ENCODE data around the gene HTRA1.

The HTRA1 gene

GRCh38 chr10:122461367-122461728 lies at the start of gene HTRA1:
HTRA1 (plus strand) TSS chr10:122461553; CDS start chr10:122461653, 100 bp downstream.
- DNase-seq (ENCODE audit: low spot score): no peak

- DNase-seq (ENCODE audit: low spot score): no peak
Measured at GRCh38 chr10:122413327-122413726, 48.0 kb upstream of the HTRA1 start.

GRCh38 chr10:122417667-122418066 lies 43.7 kb upstream of the HTRA1 start:
- no peak for DNase-seq (ENCODE audit: low spot score)

GRCh38 chr10:122419016-122419415 lies 42.3 kb upstream of the HTRA1 start:
- no peak for DNase-seq (ENCODE audit: low spot score)

GRCh38 chr10:122419876-122420623 lies 41.3 kb upstream of the HTRA1 start:
- DNase-seq (ENCODE audit: low spot score): no peak

- no peak for DNase-seq (ENCODE audit: low spot score)
Measured at GRCh38 chr10:122420624-122421007, 40.7 kb upstream of the HTRA1 start.

GRCh38 chr10:122421054-122421625 lies 40.2 kb upstream of the HTRA1 start:
- no peak for DNase-seq (ENCODE audit: low spot score)

- DNase-seq (ENCODE audit: low spot score): no peak
Measured at GRCh38 chr10:122421742-122422141, 39.6 kb upstream of the HTRA1 start.

GRCh38 chr10:122422266-122422989 lies 38.9 kb upstream of the HTRA1 start:
- no peak for DNase-seq (ENCODE audit: low spot score)

GRCh38 chr10:122424059-122424458 lies 37.3 kb upstream of the HTRA1 start:
- DNase-seq (ENCODE audit: low spot score): no peak

- no peak for DNase-seq (ENCODE audit: low spot score)
Measured at GRCh38 chr10:122426829-122427228, 34.5 kb upstream of the HTRA1 start.

- DNase-seq (ENCODE audit: low spot score): no peak
Measured at GRCh38 chr10:122427280-122427679, 34.1 kb upstream of the HTRA1 start.

- peak; percentile 49 for DNase-seq (ENCODE audit: low spot score)
Measured at GRCh38 chr10:122435212-122435827, 26.0 kb upstream of the HTRA1 start.

- DNase-seq (ENCODE audit: low spot score): no peak
Measured at GRCh38 chr10:122441961-122442360, 19.4 kb upstream of the HTRA1 start.

GRCh38 chr10:122445469-122445868 lies 15.9 kb upstream of the HTRA1 start:
- DNase-seq (ENCODE audit: low spot score): no peak

- DNase-seq (ENCODE audit: low spot score): no peak
Measured at GRCh38 chr10:122445904-122446303, 15.4 kb upstream of the HTRA1 start.

GRCh38 chr10:122446668-122447423 lies 14.5 kb upstream of the HTRA1 start:
- DNase-seq (ENCODE audit: low spot score): no peak

GRCh38 chr10:122448600-122448999 lies 12.8 kb upstream of the HTRA1 start:
- DNase-seq (ENCODE audit: low spot score): no peak

GRCh38 chr10:122449153-122449552 lies 12.2 kb upstream of the HTRA1 start:
- no peak for DNase-seq (ENCODE audit: low spot score)

GRCh38 chr10:122450353-122450990 lies 10.9 kb upstream of the HTRA1 start:
- no peak for DNase-seq (ENCODE audit: low spot score)

- no peak for DNase-seq (ENCODE audit: low spot score)
Measured at GRCh38 chr10:122454071-122454470, 7.3 kb upstream of the HTRA1 start.
